HepG2 (cell line): Measurements from ENCODE around the gene TSHZ2.

Experiments used
- BHLHE40 ChIP-seq: IDR thresholded peaks from 2 replicates; pipeline ENCODE4 v1.6.1; 2011; ENCODE audit warnings: low read length, improper control_type of control experiment
- EZH2 ChIP-seq: conservative IDR thresholded peaks from 2 replicates; pipeline ENCODE4 v1.6.1; 2012; ENCODE audit warnings: mild to moderate bottlenecking, low read depth, low read length, moderate library complexity
- NFYB ChIP-seq: sonication (generic); formaldehyde crosslinking; IDR thresholded peaks from 2 replicates; pipeline ENCODE4 v1.4.0; 2020; ENCODE audit warnings: missing genetic modification reagents
- RFX5 ChIP-seq: IDR thresholded peaks from 2 replicates; pipeline ENCODE4 v1.6.1; 2011; ENCODE audit warnings: low read depth, low read length, improper control_type of control experiment
- SP4 ChIP-seq: sonication (generic); formaldehyde crosslinking; IDR thresholded peaks from 2 replicates; pipeline ENCODE4 v1.8.1; 2023; ENCODE audit warnings: mild to moderate bottlenecking, missing genetic modification reagents
- TAF1 ChIP-seq: sonication (generic); formaldehyde crosslinking; IDR thresholded peaks from 2 replicates; pipeline ENCODE4 v1.4.0; 2020; ENCODE audit warnings: missing genetic modification reagents
- ZNF274 ChIP-seq: sonication (generic); formaldehyde crosslinking; IDR thresholded peaks from 2 replicates; pipeline ENCODE4 v1.5.1; 2020; ENCODE audit warnings: mild to moderate bottlenecking, missing genetic modification reagents
- TF ChIP-seq, protein P1 (sequence below): conservative IDR thresholded peaks from 2 replicates; pipeline ENCODE4 v1.6.1; 2018; ENCODE audit warnings: missing genetic modification reagents
- TF ChIP-seq, protein P2 (sequence below): sonication (generic); formaldehyde crosslinking; IDR thresholded peaks from 2 replicates; pipeline ENCODE4 v1.4.0; 2020; ENCODE audit warnings: missing genetic modification reagents, borderline replicate concordance
- TF ChIP-seq, protein P3 (sequence below): IDR thresholded peaks from 2 replicates; pipeline ENCODE4 v1.6.1; 2012; ENCODE audit warnings: low read length, improper control_type of control experiment
- TF ChIP-seq, protein P4 (sequence below): IDR thresholded peaks from 2 replicates; pipeline ENCODE4 v1.6.1; 2012; ENCODE audit warnings: inconsistent platforms
- TF ChIP-seq, protein P5 (sequence below): sonication (generic); formaldehyde crosslinking; IDR thresholded peaks from 2 replicates; pipeline ENCODE4 v1.5.0; 2020; ENCODE audit warnings: mild to moderate bottlenecking, missing genetic modification reagents, moderate library complexity
- TF ChIP-seq, protein P6 (sequence below): sonication (generic); formaldehyde crosslinking; IDR thresholded peaks from 2 replicates; pipeline ENCODE4 v1.4.0; 2020; ENCODE audit warnings: missing genetic modification reagents

DNA sequence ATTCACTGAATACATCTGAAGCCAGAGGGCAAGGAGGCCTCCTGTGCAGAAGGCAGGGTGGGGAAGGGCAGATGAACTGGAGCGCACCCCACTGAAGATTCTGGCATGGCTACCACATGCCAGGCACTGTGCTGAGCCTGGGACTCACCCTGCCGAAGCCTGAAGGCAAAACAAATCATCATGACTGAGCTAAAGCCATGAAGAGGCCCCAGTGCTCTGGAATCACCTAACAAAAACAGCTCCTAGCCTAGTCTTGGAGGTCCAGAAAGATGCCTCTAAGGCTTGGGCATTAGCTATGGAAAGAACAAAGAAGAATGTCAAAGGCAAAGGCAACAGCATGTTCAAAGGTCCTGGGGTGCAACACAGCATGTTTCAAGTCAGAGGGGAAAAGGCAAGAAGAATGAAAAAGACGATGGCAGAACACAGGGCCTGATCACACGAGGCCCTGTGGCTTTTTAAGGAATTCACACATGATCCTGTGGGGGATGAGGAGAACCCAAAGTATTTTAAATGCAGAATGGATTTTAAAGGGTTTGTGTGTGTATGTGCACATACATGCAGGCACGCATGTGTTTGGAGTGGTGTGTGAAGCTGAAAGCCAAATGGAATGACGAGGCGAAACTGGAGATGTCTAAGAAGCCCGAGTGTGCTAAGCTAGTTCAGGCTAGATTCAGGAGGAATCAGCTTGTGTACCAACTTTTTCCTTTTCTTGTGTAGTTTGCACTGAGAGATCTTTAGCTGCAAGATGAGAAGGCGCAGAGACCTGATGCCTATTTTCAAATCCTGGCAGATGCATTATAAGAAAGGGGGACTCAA lies 360.1 kb downstream of the TSHZ2 start:
- TF ChIP-seq ZNF274 (CRISPR knock-in tag), result no peak
- TF ChIP-seq, protein P1, sequence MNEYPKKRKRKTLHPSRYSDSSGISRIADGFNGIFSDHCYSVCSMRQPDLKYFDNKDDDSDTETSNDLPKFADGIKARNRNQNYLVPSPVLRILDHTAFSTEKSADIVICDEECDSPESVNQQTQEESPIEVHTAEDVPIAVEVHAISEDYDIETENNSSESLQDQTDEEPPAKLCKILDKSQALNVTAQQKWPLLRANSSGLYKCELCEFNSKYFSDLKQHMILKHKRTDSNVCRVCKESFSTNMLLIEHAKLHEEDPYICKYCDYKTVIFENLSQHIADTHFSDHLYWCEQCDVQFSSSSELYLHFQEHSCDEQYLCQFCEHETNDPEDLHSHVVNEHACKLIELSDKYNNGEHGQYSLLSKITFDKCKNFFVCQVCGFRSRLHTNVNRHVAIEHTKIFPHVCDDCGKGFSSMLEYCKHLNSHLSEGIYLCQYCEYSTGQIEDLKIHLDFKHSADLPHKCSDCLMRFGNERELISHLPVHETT (CRISPR knock-in tag), result no peak
- TF ChIP-seq, protein P2, sequence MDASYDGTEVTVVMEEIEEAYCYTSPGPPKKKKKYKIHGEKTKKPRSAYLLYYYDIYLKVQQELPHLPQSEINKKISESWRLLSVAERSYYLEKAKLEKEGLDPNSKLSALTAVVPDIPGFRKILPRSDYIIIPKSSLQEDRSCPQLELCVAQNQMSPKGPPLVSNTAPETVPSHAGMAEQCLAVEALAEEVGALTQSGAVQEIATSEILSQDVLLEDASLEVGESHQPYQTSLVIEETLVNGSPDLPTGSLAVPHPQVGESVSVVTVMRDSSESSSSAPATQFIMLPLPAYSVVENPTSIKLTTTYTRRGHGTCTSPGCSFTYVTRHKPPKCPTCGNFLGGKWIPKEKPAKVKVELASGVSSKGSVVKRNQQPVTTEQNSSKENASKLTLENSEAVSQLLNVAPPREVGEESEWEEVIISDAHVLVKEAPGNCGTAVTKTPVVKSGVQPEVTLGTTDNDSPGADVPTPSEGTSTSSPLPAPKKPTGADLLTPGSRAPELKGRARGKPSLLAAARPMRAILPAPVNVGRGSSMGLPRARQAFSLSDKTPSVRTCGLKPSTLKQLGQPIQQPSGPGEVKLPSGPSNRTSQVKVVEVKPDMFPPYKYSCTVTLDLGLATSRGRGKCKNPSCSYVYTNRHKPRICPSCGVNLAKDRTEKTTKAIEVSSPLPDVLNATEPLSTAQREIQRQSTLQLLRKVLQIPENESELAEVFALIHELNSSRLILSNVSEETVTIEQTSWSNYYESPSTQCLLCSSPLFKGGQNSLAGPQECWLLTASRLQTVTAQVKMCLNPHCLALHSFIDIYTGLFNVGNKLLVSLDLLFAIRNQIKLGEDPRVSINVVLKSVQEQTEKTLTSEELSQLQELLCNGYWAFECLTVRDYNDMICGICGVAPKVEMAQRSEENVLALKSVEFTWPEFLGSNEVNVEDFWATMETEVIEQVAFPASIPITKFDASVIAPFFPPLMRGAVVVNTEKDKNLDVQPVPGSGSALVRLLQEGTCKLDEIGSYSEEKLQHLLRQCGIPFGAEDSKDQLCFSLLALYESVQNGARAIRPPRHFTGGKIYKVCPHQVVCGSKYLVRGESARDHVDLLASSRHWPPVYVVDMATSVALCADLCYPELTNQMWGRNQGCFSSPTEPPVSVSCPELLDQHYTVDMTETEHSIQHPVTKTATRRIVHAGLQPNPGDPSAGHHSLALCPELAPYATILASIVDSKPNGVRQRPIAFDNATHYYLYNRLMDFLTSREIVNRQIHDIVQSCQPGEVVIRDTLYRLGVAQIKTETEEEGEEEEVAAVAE (CRISPR knock-in tag), result no peak
- no peak for TF ChIP-seq NFYB
- TF ChIP-seq TAF1 (CRISPR knock-in tag), result no peak
- TF ChIP-seq, protein P3, sequence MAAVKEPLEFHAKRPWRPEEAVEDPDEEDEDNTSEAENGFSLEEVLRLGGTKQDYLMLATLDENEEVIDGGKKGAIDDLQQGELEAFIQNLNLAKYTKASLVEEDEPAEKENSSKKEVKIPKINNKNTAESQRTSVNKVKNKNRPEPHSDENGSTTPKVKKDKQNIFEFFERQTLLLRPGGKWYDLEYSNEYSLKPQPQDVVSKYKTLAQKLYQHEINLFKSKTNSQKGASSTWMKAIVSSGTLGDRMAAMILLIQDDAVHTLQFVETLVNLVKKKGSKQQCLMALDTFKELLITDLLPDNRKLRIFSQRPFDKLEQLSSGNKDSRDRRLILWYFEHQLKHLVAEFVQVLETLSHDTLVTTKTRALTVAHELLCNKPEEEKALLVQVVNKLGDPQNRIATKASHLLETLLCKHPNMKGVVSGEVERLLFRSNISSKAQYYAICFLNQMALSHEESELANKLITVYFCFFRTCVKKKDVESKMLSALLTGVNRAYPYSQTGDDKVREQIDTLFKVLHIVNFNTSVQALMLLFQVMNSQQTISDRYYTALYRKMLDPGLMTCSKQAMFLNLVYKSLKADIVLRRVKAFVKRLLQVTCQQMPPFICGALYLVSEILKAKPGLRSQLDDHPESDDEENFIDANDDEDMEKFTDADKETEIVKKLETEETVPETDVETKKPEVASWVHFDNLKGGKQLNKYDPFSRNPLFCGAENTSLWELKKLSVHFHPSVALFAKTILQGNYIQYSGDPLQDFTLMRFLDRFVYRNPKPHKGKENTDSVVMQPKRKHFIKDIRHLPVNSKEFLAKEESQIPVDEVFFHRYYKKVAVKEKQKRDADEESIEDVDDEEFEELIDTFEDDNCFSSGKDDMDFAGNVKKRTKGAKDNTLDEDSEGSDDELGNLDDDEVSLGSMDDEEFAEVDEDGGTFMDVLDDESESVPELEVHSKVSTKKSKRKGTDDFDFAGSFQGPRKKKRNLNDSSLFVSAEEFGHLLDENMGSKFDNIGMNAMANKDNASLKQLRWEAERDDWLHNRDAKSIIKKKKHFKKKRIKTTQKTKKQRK, result no peak
- TF ChIP-seq BHLHE40, result no peak
- TF ChIP-seq, protein P4, sequence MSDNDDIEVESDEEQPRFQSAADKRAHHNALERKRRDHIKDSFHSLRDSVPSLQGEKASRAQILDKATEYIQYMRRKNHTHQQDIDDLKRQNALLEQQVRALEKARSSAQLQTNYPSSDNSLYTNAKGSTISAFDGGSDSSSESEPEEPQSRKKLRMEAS, result no peak
- TF ChIP-seq RFX5, result no peak
- TF ChIP-seq, protein P5, sequence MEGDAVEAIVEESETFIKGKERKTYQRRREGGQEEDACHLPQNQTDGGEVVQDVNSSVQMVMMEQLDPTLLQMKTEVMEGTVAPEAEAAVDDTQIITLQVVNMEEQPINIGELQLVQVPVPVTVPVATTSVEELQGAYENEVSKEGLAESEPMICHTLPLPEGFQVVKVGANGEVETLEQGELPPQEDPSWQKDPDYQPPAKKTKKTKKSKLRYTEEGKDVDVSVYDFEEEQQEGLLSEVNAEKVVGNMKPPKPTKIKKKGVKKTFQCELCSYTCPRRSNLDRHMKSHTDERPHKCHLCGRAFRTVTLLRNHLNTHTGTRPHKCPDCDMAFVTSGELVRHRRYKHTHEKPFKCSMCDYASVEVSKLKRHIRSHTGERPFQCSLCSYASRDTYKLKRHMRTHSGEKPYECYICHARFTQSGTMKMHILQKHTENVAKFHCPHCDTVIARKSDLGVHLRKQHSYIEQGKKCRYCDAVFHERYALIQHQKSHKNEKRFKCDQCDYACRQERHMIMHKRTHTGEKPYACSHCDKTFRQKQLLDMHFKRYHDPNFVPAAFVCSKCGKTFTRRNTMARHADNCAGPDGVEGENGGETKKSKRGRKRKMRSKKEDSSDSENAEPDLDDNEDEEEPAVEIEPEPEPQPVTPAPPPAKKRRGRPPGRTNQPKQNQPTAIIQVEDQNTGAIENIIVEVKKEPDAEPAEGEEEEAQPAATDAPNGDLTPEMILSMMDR (CRISPR knock-in tag), result no peak
- TF ChIP-seq, protein P6, sequence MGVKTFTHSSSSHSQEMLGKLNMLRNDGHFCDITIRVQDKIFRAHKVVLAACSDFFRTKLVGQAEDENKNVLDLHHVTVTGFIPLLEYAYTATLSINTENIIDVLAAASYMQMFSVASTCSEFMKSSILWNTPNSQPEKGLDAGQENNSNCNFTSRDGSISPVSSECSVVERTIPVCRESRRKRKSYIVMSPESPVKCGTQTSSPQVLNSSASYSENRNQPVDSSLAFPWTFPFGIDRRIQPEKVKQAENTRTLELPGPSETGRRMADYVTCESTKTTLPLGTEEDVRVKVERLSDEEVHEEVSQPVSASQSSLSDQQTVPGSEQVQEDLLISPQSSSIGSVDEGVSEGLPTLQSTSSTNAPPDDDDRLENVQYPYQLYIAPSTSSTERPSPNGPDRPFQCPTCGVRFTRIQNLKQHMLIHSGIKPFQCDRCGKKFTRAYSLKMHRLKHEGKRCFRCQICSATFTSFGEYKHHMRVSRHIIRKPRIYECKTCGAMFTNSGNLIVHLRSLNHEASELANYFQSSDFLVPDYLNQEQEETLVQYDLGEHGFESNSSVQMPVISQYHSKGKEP (CRISPR knock-in tag), result no peak
- no peak for TF ChIP-seq EZH2
- no peak for TF ChIP-seq SP4
